HPDE6-E6E7 (cell line): ENCODE results near the gene SEPHS1.
"Not testable (repeated sequence)": the region's sequence is repeated elsewhere in the genome, so short reads cannot be mapped to it uniquely, and the experiment has no call there.

Experiments used
- DNase-seq: peaks from one replicate; pipeline ENCODE4 v3.0.0; 2011; ENCODE audit warnings: missing footprints; ENCODE audit errors: extremely low spot score

SEPHS1 gene

GRCh38 chr10:13360587-13360986 is 12.5 kb upstream of the SEPHS1 start:
- no peak for DNase-seq

- no peak for DNase-seq
Observed at GRCh38 chr10:13356392-13356791, 8.3 kb upstream of the SEPHS1 start.

- DNase-seq = no peak
Observed at GRCh38 chr10:13354783-13355182, 6.7 kb upstream of the SEPHS1 start.

GRCh38 chr10:13352519-13352918 is 4.4 kb upstream of the SEPHS1 start:
- no peak for DNase-seq

GRCh38 chr10:13351340-13351915 is 3.3 kb upstream of the SEPHS1 start:
- no peak for DNase-seq

GRCh38 chr10:13349463-13350274 is 1.6 kb upstream of the SEPHS1 start:
- no peak for DNase-seq

GRCh38 chr10:13347500-13348156 is 465 bp downstream of the SEPHS1 start:
- no peak for DNase-seq

GRCh38 chr10:13347043-13347499 is 1.0 kb downstream of the SEPHS1 start:
- no peak for DNase-seq

GRCh38 chr10:13346283-13347042 is 1.6 kb downstream of the SEPHS1 start:
- DNase-seq = no peak

GRCh38 chr10:13340626-13341376 is 7.3 kb downstream of the SEPHS1 start:
- no peak for DNase-seq

- DNase-seq = no peak
Observed at GRCh38 chr10:13340068-13340467, 8.0 kb downstream of the SEPHS1 start.

GRCh38 chr10:13338390-13339110 is 9.5 kb downstream of the SEPHS1 start:
- no peak for DNase-seq

GRCh38 chr10:13337827-13338196 is 10.3 kb downstream of the SEPHS1 start:
- no peak for DNase-seq

GRCh38 chr10:13337128-13337826 is 10.8 kb downstream of the SEPHS1 start:
- no peak for DNase-seq

- DNase-seq = no peak
Observed at GRCh38 chr10:13335881-13336280, 12.2 kb downstream of the SEPHS1 start.

- DNase-seq = no peak
Observed at GRCh38 chr10:13334556-13334955, 13.5 kb downstream of the SEPHS1 start.

GRCh38 chr10:13331646-13332045 is 16.4 kb downstream of the SEPHS1 start:
- DNase-seq = no peak

GRCh38 chr10:13330980-13331379 is 17.1 kb downstream of the SEPHS1 start:
- DNase-seq = not testable (repeated sequence)

GRCh38 chr10:13329565-13329964 is 18.5 kb downstream of the SEPHS1 start:
- DNase-seq = no peak

- no peak for DNase-seq
Observed at GRCh38 chr10:13328613-13329012, 19.5 kb downstream of the SEPHS1 start.
